IMR-90 (cell line): ENCODE results near the gene KAZN. TPM values are rescaled to one million over a fixed set of nuclear protein-coding genes. Genes with fewer than 3 reads are reported as not detected.
"Not testable (repeated sequence)": the region's sequence is repeated elsewhere in the genome, so short reads cannot be mapped to it uniquely, and the experiment has no call there.

Source experiments
- ATAC-seq: fragments of 200-7000 bp; cut with Tn5 transposase; 2 replicates; pipeline ENCODE4 v1.9.1; 2020; ENCODE audit warnings: low read depth, mild to moderate bottlenecking, moderate library complexity
- BruUV-seq: library from RNA; stranded (reverse); fragments of 400-500 nt; replicated peaks from 2 replicates; lab custom pipeline; 2021; lab: Mats Ljungman, UMichigan
- CTCF ChIA-PET: fragments of 300-600 bp; formaldehyde crosslinking; extraction: SDS; loops from one replicate; lab custom pipeline; 2021; ENCODE audit warnings: antibody characterized with exemption; lab: Yijun Ruan, JAX
- POLR2A ChIA-PET: fragments of 300-600 bp; sonication (Branson Sonifier 250); formaldehyde crosslinking; loops from one replicate; lab custom pipeline; 2022; ENCODE audit warnings: antibody characterized with exemption; ENCODE audit not compliant: unreplicated experiment; lab: Charles Lee
- DNase-seq: peaks from one replicate; pipeline ENCODE4 v3.0.0; 2013
- H2AFZ ChIP-seq: replicated peaks from 2 replicates; pipeline ENCODE3; 2013; ENCODE audit warnings: low read length, mild to moderate bottlenecking; ENCODE audit not compliant: poor library complexity
- H2AK5ac ChIP-seq: 2 replicates; pipeline ENCODE4 v1.6.1; 2013; ENCODE audit warnings: low read depth, low read length, inconsistent platforms
- H2AK9ac ChIP-seq: replicated peaks from 2 replicates; pipeline ENCODE3; 2013; ENCODE audit warnings: mild to moderate bottlenecking, low read depth, low read length, moderate library complexity; ENCODE audit not compliant: poor library complexity
- H2BK120ac ChIP-seq: 2 replicates; pipeline ENCODE4 v1.6.1; 2013; ENCODE audit warnings: low read depth, low read length, inconsistent platforms
- H2BK15ac ChIP-seq: 3 replicates; pipeline ENCODE4 v1.6.1; 2013; ENCODE audit warnings: low read depth, low read length, inconsistent platforms
- H2BK20ac ChIP-seq: 2 replicates; pipeline ENCODE4 v1.6.1; 2013; ENCODE audit warnings: low read depth, mild to moderate bottlenecking, inconsistent platforms, low read length, moderate library complexity
- H2BK5ac ChIP-seq: 2 replicates; pipeline ENCODE4 v1.6.1; 2013; ENCODE audit warnings: mild to moderate bottlenecking, low read depth, low read length, inconsistent platforms; ENCODE audit not compliant: poor library complexity, severe bottlenecking
- H3K14ac ChIP-seq: replicated peaks from 2 replicates; pipeline ENCODE4 v1.6.1; 2013; ENCODE audit warnings: low read depth, low read length, inconsistent platforms
- H3K18ac ChIP-seq: 2 replicates; pipeline ENCODE4 v1.6.1; 2013; ENCODE audit warnings: low read depth, low read length, control low read depth
- H3K23ac ChIP-seq: 2 replicates; pipeline ENCODE4 v1.6.1; 2013; ENCODE audit warnings: low read depth, low read length, inconsistent platforms
- H3K27ac ChIP-seq: 2 replicates; pipeline ENCODE4 v1.5.1; 2013; ENCODE audit warnings: mild to moderate bottlenecking, control low read depth, low read length; ENCODE audit not compliant: insufficient read depth
- H3K27me3 ChIP-seq: 2 replicates; pipeline ENCODE4 v1.6.1; 2013; ENCODE audit warnings: low read length; ENCODE audit not compliant: control insufficient read depth, insufficient read depth
- H3K36me3 ChIP-seq: 2 replicates; pipeline ENCODE4 v1.6.1; 2013; ENCODE audit warnings: low read length, mixed read lengths; ENCODE audit not compliant: control insufficient read depth, insufficient read depth
- H3K4ac ChIP-seq: 2 replicates; pipeline ENCODE4 v1.6.1; 2013; ENCODE audit warnings: low read depth, low read length, inconsistent platforms
- H3K4me1 ChIP-seq: 2 replicates; pipeline ENCODE4 v1.6.1; 2013; ENCODE audit warnings: low read length, mixed read lengths; ENCODE audit not compliant: control insufficient read depth, insufficient read depth
- H3K4me2 ChIP-seq: 2 replicates; pipeline ENCODE4 v1.6.1; 2013; ENCODE audit warnings: low read depth, mild to moderate bottlenecking, control low read depth, low read length, moderate library complexity
- H3K4me3 ChIP-seq: 2 replicates; pipeline ENCODE4 v1.5.1; 2013; ENCODE audit warnings: low read depth, mild to moderate bottlenecking, control low read depth, low read length, moderate library complexity; ENCODE audit not compliant: insufficient read depth
- H3K56ac ChIP-seq: 2 replicates; pipeline ENCODE4 v1.6.1; 2013; ENCODE audit warnings: low read length, inconsistent platforms; ENCODE audit not compliant: insufficient read depth; ENCODE audit errors: extremely low read depth
- H3K79me1 ChIP-seq, 2 experiments: 2 replicates each; pipeline ENCODE4 v1.6.1; 2013; ENCODE audit warnings: low read length in 2 of 2, inconsistent platforms in 1 of 2, low read depth in 1 of 2
- H3K9ac ChIP-seq: 2 replicates; pipeline ENCODE4 v1.6.1; 2013; ENCODE audit warnings: low read depth, low read length, control low read depth
- H3K9me1 ChIP-seq: 2 replicates; pipeline ENCODE4 v1.6.1; 2013; ENCODE audit warnings: low read length, inconsistent platforms; ENCODE audit not compliant: insufficient read depth
- H3K9me3 ChIP-seq: 2 replicates; pipeline ENCODE4 v1.6.1; 2013; ENCODE audit warnings: low read length; ENCODE audit not compliant: control insufficient read depth, insufficient read depth
- H4K20me1 ChIP-seq: 2 replicates; pipeline ENCODE4 v1.6.1; 2013; ENCODE audit warnings: low read length, inconsistent platforms; ENCODE audit not compliant: insufficient read depth
- H4K5ac ChIP-seq: 2 replicates; pipeline ENCODE4 v1.6.1; 2013; ENCODE audit warnings: mild to moderate bottlenecking, low read depth, low read length, control low read depth
- H4K8ac ChIP-seq, 2 experiments: 2 replicates each; pipeline ENCODE4 v1.6.1; 2013; ENCODE audit warnings: low read depth in 2 of 2, low read length in 2 of 2, control low read depth in 1 of 2, inconsistent platforms in 1 of 2
- H4K91ac ChIP-seq: 2 replicates; pipeline ENCODE4 v1.6.1; 2013; ENCODE audit warnings: low read depth, low read length, inconsistent platforms; ENCODE audit not compliant: insufficient read depth
- WGBS, 2 experiments: methylation state at CpG; one replicate each; pipeline versions ENCODE4 v1.1.5 to v1.1.7; 2013; ENCODE audit warnings: missing lambda C conversion rate in 2 of 2; ENCODE audit not compliant: insufficient read length in 1 of 2; ENCODE audit errors: extremely low coverage in 2 of 2; 5-methylcytosine and 5-hydroxymethylcytosine counted together
- dilution Hi-C: fragments of 300-500 bp; cut with HindIII; formaldehyde crosslinking; loops from one replicate; pipeline ENCODE4 v1.14.3; 2018; ENCODE audit warnings: low sequenced_read_pairs; ENCODE audit not compliant: unreplicated experiment
- in situ Hi-C: fragments of 300-500 bp; cut with MboI; formaldehyde crosslinking; loops from 3 replicates; pipeline ENCODE4 v1.14.3; 2019; ENCODE audit warnings: low sequenced_read_pairs, inconsistent platforms, mixed read lengths
- intact Hi-C: fragments of 100-400 bp; cut with micrococcal nuclease; formaldehyde crosslinking; loops from 2 replicates; pipeline ENCODE4 v1.10.0; 2022
- polyA plus RNA-seq, 3 experiments: library from polyadenylated mRNA; depleted of rRNA; stranded (reverse); fragments of >200 nt; gene quantifications; 2 replicates each; pipeline ENCODE4 v1.2.3, GENCODE V29; 2012; ENCODE audit warnings: low replicate concordance in 1 of 3
- total RNA-seq: library from RNA; depleted of rRNA; stranded (reverse); fragments of >200 nt; gene quantifications from 2 replicates; pipeline ENCODE4 v1.2.3, GENCODE V29; 2012

The KAZN gene
- total and polyA plus RNA-seq, 2 of the 4 experiments (the other 2 are of a cell fraction), result 5.2 to 10.5 TPM

DNA sequence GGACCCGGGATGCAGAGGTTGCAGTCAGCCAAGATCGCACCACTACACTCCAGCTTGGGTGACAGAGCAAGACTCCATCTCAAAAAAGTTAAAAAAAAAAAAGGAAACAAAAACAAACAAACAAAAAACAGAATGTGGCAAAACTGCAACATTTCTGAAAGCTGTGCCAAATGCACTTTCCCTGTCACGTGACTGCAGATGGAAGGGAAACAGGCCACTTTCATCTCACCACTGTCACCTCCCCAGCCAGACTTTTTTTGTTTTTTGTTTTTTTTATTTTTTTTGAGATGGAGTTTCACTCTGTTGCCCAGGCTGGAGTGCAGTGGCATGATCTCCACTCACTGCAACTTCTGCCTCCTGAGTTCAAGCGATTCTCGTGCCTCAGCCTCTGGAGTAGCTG, 442.2 kb downstream of the KAZN start:
- H3K9ac ChIP-seq, H4K20me1 ChIP-seq, ATAC-seq, H3K18ac ChIP-seq, H4K91ac ChIP-seq, H3K14ac ChIP-seq, H3K4me3 ChIP-seq, H3K27me3 ChIP-seq, H3K4ac ChIP-seq, H2AK9ac ChIP-seq, DNase-seq, H4K5ac ChIP-seq, H4K8ac ChIP-seq, POLR2A ChIA-PET, H3K23ac ChIP-seq, H3K4me1 ChIP-seq, H2BK20ac ChIP-seq, H2AFZ ChIP-seq, H3K9me1 ChIP-seq, H2BK5ac ChIP-seq, H2BK120ac ChIP-seq, H3K56ac ChIP-seq, H3K9me3 ChIP-seq, H3K27ac ChIP-seq, H3K4me2 ChIP-seq, dilution Hi-C loops, H2AK5ac ChIP-seq, H3K79me1 ChIP-seq, H2BK15ac ChIP-seq, BruUV-seq: not testable (repeated sequence)
- WGBS, 2 experiments, result no CpG with 5 or more reads among the region's 5 CpGs
- CTCF ChIA-PET, result interaction anchor here (1.1 kb wide), 1 partner anchor 13 kb away, joined by 3 read pairs; no protein-coding TSS in a partner anchor
- in situ Hi-C loops (loop anchor here (10.0 kb wide), 1 partner anchor 1076 kb away; no protein-coding TSS in a partner anchor), intact Hi-C loops (loop anchor here (10.0 kb wide), 2 partner anchors 466 to 526 kb away; no protein-coding TSS in a partner anchor)
- peaks cover 12% of the 10 kb centered on the region for H3K36me3 ChIP-seq
